ENCODE results near the gene EXO5.
"Not testable (repeated sequence)": the region's sequence is repeated elsewhere in the genome, so short reads cannot be mapped to it uniquely, and the experiment has no call there.

The EXO5 gene

DNA sequence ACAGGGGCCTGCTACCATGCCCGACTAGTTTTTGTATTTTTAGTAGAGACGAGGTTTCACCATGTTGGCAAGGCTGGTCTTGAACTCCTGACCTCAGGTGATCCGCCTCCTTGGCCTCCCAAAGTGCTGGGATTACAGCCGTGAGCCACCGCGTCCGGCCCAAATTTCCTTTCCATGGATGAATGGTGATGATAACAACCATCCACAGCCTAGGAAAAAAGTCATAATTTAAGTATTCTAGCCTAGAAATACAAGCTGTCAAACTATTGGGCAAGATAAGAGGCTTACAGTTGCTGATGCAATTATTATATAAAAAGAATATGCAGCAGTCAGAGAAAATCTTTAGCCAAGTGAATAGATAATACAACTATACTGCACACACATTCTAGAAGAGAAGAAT lies 46.2 kb downstream of the EXO5 start:
- not testable (repeated sequence) for DNase-seq

DNA sequence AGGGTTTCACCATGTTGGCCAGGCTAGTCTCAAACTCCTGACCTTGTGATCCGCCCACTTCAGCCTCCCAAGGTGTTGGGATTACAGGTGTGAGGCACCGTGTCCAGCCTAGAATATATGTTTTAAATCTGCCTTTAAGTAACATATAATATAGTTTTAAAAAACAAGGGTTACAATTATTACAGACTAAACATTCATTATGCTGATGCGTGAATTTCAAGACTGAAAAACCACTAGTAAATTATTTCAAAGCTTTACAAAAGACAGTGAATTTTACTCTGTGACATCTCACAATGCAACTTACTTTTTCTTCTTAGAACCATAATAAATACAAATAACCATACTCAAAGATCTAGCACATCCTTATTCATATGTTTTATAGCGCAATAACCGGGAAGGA lies 47.6 kb downstream of the EXO5 start:
- no peak for DNase-seq

DNA sequence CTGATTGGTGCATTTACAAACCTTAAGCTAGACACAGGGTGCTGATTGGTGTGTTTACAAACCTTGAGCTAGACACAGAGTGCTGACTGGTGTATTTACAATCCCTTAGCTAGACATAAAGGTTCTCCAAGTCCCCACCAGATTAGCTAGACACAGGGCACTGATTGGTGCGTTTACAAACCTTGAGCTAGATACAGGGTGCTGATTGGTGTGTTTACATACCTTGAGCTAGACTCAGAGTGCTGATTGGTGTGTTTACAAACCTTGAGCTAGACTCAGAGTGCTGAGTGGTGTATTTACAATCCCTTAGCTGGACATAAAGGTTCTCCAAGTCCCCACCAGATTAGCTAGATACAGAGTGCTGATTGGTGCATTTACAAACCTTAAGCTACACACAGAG lies 49.7 kb downstream of the EXO5 start:
- DNase-seq = not testable (repeated sequence)

DNA sequence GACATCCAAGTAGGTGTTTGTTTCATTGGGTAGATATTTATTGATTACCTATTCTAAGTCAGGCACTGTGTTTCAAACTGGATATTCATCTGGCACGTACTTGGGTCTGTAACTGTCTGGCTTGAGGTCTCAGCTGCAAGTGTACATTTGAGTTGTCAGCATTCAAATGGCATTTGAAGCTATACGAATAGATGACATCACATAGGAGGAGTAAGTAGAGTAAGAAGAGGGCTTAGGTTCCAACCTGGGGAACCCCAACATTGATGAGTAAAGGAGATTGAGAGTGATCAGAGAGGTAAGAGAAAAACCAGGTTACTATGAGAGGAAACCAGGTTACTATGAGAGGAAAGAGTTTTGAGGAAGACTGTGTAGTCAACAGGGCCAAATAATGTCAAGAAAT lies 53.6 kb downstream of the EXO5 start:
- DNase-seq = no peak

DNA sequence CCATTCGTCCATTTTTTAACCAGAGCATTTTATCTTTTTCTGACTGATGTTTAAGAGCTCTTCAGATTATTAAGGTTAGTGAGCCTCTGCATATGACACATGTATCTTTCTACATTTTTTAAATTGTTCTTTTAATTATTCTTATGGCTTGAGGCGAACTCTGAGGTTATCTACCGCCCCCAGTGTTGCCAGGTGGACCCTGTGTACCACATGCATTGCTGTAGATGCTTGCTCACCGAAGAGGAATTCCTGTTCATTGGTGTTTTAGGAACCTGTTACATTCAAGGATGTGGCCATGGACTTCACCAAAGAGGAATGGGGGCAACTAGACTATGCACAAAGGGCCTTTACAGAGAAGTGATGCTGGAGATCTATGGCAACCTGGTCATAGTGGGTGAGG lies 54.7 kb downstream of the EXO5 start:
- DNase-seq = no peak

DNA sequence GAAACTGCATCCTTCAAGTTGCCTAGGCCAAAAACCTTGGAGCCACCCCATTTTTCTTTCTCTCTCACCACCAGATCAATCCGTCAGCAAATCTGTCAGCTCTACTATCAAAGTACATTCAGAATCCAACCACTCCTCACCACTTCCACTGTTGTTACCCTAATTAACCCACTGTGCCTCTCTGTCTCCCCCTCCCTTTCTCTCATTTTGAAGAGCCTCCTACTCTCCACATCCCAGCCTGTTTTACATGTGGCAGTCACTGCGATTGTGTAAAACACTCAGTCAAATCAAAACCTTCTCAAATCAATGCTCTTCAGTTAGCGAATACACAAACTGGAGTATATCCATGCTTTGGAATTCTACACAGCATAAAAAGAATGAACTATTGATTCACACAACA lies 55.9 kb downstream of the EXO5 start:
- DNase-seq = no peak

DNA sequence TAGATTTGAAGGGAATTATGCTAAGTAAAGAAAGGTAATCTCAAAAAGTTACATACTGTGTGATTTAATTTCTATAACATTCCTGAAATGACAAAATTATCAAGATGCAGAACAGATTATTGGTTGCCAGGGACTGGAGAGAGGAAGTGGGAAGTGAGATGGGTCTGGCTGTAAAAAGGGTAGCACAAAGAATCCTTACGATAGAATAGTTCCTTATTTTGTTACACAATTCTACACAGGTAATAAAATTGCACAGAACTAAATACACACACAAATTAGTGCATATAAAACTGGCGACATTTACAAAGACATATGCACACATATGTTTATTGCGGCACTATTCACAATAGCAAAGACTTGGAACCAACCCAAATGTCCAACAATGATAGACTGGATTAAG lies 56.3 kb downstream of the EXO5 start:
- DNase-seq = no peak

Measured in kidney glomerular epithelial cell (primary cell).